ENCODE results near the gene OSBPL5. TPM values are rescaled to one million over a fixed set of nuclear protein-coding genes. Genes with fewer than 3 reads are reported as not detected.

The OSBPL5 gene
- total and polyA plus RNA-seq, 2 donors (not counting 1 experiment from before 2014, with no cell fraction given) = 12.4 to 49.0 TPM

DNA sequence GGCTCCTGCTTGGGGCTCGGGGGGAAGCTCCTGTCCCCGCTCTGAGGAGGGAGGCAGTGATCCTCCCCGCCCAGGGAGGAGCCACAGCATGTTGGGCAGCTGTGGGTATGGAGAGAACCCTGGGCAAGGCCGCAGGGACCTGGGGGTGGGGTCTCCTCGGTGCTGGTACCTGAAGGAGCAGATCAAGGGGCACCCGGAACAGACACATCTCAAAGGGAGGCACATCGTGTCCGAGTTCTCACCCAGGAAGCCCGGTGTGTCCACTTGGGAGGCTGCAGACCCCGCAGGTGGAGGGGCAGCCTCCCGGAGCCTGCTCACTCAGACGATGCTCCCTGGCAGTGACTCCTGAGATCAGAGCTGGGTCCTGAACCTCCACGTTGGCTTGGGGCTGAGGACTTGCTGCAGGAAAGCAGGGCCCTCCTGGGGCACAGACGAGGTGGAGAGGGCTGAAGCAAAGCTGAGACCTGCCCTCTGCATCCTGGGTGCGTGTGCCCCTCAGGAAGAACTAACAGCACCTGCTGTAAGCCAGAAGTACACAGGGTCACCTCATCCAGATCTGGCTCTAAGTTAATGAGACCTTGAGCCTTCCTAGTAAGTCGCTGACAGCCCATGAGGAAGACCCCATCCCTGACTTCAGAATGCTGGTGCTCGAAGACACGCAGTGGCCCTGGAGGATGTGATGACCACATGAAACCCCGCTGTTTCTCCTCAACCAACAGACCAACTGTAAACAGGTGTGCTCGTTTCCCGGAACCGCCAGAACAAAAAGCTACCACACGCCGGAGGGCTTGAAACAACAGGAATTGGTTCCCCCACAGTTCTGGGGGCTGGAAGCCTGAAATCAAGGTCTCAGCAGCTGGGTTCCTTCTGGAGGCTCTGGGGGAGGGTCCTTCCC, 5.9 kb upstream of the OSBPL5 start:
- Histone ChIP-seq H3K27ac (ENCODE audit: insufficient read depth, low read length) (no peak overlapping the region), H2AFZ (ENCODE audit: low read length) (no peak overlapping the region), H4K20me1 (ENCODE audit: control insufficient read depth, extremely low read depth, insufficient read depth, low read length) (no peaks in the 10 kb centered on the region), H3K79me2 (ENCODE audit: control insufficient read depth, insufficient read depth, low read length) (no peaks in the 10 kb centered on the region), H3K4me1 (ENCODE audit: control insufficient read depth, extremely low read depth, insufficient read depth, low read length) (peaks cover 7% of the 10 kb centered on the region), H3K27me3 (ENCODE audit: control insufficient read depth, insufficient read depth, low read length) (no peaks in the 10 kb centered on the region), H3K4me3 (replicated peaks in 1 of 4; ENCODE audit: control extremely low read depth in 1 of 4, insufficient read depth in 1 of 4, low read depth in 3 of 4, low read length in 4 of 4) (no peak overlapping the region), H3K36me3 (ENCODE audit: control insufficient read depth, insufficient read depth, low read length) (no peaks in the 10 kb centered on the region), H3K9me3 (ENCODE audit: control insufficient read depth, insufficient read depth, low read depth, low read length) (no peaks in the 10 kb centered on the region), H3K9ac (ENCODE audit: insufficient read depth, low read length) (no peak overlapping the region), H3K4me2 (ENCODE audit: extremely low read depth, insufficient read depth, low read length) (no peak overlapping the region)
- no peak for DNase-seq (ENCODE audit: low read depth in 2 of 2)
- TF ChIP-seq, protein P1, sequence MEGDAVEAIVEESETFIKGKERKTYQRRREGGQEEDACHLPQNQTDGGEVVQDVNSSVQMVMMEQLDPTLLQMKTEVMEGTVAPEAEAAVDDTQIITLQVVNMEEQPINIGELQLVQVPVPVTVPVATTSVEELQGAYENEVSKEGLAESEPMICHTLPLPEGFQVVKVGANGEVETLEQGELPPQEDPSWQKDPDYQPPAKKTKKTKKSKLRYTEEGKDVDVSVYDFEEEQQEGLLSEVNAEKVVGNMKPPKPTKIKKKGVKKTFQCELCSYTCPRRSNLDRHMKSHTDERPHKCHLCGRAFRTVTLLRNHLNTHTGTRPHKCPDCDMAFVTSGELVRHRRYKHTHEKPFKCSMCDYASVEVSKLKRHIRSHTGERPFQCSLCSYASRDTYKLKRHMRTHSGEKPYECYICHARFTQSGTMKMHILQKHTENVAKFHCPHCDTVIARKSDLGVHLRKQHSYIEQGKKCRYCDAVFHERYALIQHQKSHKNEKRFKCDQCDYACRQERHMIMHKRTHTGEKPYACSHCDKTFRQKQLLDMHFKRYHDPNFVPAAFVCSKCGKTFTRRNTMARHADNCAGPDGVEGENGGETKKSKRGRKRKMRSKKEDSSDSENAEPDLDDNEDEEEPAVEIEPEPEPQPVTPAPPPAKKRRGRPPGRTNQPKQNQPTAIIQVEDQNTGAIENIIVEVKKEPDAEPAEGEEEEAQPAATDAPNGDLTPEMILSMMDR (conservative IDR thresholded peaks at IDR 0.05 in 1 of 2, IDR thresholded peaks at IDR 0.05 in 1 of 2; ENCODE audit: low read depth in 1 of 2, low read length in 2 of 2) = no peak
- no peak for TF ChIP-seq EZH2 (IDR thresholded peaks at IDR 0.05; ENCODE audit: low read length, missing control alignments)

- H3K79me2 ChIP-seq (ENCODE audit: control insufficient read depth, insufficient read depth, low read length) = no peaks in the 10 kb centered on the region
- H2AFZ ChIP-seq (ENCODE audit: low read length) = no peak overlapping the region
- TF ChIP-seq EZH2 (IDR thresholded peaks at IDR 0.05; ENCODE audit: low read length, missing control alignments) = no peak
- TF ChIP-seq, protein P1 (conservative IDR thresholded peaks at IDR 0.05 in 1 of 2, IDR thresholded peaks at IDR 0.05 in 1 of 2; ENCODE audit: low read depth in 1 of 2, low read length in 2 of 2) = no peak
- peak overlapping the region in 1 of 4 experiments; percentile 57 for H3K4me3 ChIP-seq (replicated peaks in 1 of 4; ENCODE audit: control extremely low read depth in 1 of 4, insufficient read depth in 1 of 4, low read depth in 3 of 4, low read length in 4 of 4)
- no peaks in the 10 kb centered on the region for H3K27me3 ChIP-seq (ENCODE audit: control insufficient read depth, insufficient read depth, low read length)
- H3K9me3 ChIP-seq (ENCODE audit: control insufficient read depth, insufficient read depth, low read depth, low read length) = no peaks in the 10 kb centered on the region
- H3K4me2 ChIP-seq (ENCODE audit: extremely low read depth, insufficient read depth, low read length) = peak overlapping the region; percentile 100
- peaks cover 7% of the 10 kb centered on the region for H3K4me1 ChIP-seq (ENCODE audit: control insufficient read depth, extremely low read depth, insufficient read depth, low read length)
- H4K20me1 ChIP-seq (ENCODE audit: control insufficient read depth, extremely low read depth, insufficient read depth, low read length) = no peaks in the 10 kb centered on the region
- no peak for DNase-seq (ENCODE audit: low read depth in 2 of 2)
- no peak overlapping the region for H3K27ac ChIP-seq (ENCODE audit: insufficient read depth, low read length)
- no peaks in the 10 kb centered on the region for H3K36me3 ChIP-seq (ENCODE audit: control insufficient read depth, insufficient read depth, low read length)
- H3K9ac ChIP-seq (ENCODE audit: insufficient read depth, low read length) = no peak overlapping the region
These were observed 5.1 kb upstream of the OSBPL5 start for GRCh38 chr11:3170044-3170755.
